Measurements from ENCODE around the gene ITGAD. TPM values are rescaled to one million over a fixed set of nuclear protein-coding genes. Genes with fewer than 3 reads are reported as not detected.

Gene ITGAD
- total RNA-seq, 1 donor from 2014 or later, result not detected

DNA sequence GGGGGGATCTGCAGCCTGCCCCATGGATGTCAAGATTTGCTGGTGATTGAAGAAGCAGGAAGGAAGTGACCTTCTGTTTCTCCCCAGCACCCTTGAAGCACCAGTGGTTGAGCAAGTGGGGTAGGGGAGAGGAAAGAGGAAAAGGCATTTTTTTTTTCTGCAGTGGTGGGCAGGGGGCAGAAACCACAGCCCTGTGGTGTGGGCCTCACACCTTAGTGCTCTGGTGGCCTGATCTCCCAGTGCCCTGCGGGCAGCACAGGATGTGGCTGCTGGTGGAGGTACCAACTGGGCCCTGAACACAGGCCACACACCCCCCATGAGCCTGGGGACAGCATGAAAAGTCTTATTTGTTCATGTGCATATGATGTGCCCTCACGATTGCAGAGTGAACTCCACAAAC, 7.1 kb downstream of the ITGAD start:
- Mint-ChIP-seq H3K27me3 (ENCODE audit: low read depth) (peaks cover 4% of the 10 kb centered on the region), H3K27ac (no peak overlapping the region), H3K9me3 (no peaks in the 10 kb centered on the region), H3K4me1 (no peaks in the 10 kb centered on the region), H3K4me3 (no peak overlapping the region), H3K36me3 (no peaks in the 10 kb centered on the region)
- DNase-seq (ENCODE audit: low spot score in 2 of 2, unreplicated experiment in 2 of 2), result no peak
- TF ChIP-seq CTCF (IDR thresholded peaks at IDR 0.05; ENCODE audit: unreplicated experiment), result no peak

DNA sequence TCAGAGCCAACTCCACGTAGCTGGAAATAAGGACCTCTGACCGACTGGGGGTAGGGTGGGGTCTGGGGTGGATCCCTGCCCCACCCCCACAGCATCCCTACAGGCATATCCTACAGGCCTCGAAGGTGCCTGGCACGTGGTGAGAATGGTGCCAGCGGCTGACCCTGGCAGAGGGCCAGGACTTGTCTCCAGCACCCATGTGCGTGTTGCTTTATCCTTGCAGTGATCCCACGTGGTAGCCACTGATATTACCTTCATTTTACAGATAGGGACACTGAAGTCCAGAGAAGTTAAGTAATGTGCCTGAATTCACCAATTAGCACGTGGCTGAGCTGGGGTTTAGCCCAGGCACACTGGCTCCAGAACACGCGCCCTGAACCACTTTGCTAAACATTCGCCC, 8.3 kb downstream of the ITGAD start:
- H3K27me3 Mint-ChIP-seq (ENCODE audit: low read depth), result peaks cover 4% of the 10 kb centered on the region
- H3K9me3 Mint-ChIP-seq, result no peaks in the 10 kb centered on the region
- H3K4me3 Mint-ChIP-seq, result no peak overlapping the region
- no peaks in the 10 kb centered on the region for H3K4me1 Mint-ChIP-seq
- no peak for TF ChIP-seq CTCF (IDR thresholded peaks at IDR 0.05; ENCODE audit: unreplicated experiment)
- H3K36me3 Mint-ChIP-seq, result no peaks in the 10 kb centered on the region
- H3K27ac Mint-ChIP-seq, result no peak overlapping the region
- DNase-seq (ENCODE audit: low spot score in 2 of 2, unreplicated experiment in 2 of 2), result no peak

GRCh38 chr16:31402687-31403086, 9.6 kb downstream of the ITGAD start:
- Mint-ChIP-seq H3K36me3 (no peaks in the 10 kb centered on the region), H3K27ac (no peak overlapping the region), H3K4me3 (no peak overlapping the region), H3K27me3 (ENCODE audit: low read depth) (peaks cover 13% of the 10 kb centered on the region), H3K4me1 (no peaks in the 10 kb centered on the region), H3K9me3 (no peaks in the 10 kb centered on the region)
- TF ChIP-seq CTCF (IDR thresholded peaks at IDR 0.05; ENCODE audit: unreplicated experiment), result no peak
- DNase-seq (ENCODE audit: low spot score in 2 of 2, unreplicated experiment in 2 of 2), result no peak

DNA sequence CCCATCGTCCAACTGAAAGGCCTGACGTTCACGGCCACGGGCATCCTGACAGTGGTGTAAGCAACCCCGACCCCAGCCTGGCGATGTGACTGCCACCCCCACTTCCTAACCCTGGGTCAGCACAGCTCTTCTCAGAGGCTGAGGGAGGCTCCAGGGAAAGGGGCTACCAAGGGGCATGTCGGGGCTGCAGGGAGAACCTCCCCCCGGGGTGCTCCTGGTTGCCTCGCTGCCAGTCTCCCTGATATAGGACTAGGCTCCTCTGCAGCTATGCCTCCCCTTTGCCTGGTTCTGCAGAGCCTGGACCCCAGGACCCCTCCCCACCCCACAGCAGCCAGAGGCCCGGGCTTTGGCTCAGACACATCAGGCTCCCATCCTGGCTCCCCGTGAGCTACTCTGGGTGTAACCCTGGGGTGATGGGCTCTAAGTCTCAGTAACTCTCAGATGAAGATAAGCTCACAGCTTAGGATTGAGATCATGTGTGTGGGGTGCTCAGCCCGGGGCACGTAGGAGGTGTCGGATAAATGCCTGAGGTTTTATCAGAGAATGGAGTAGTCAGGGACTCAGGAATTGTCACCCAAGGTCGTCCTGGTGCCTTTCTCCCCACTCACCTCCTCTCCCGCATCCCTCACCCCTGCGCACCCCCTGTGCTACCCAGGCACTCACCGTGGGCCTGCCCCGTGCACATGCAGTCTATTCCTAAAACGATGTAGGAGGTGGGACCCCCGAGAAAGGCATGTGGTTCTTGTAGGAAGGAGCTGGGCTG, 10.6 kb downstream of the ITGAD start:
- Mint-ChIP-seq H3K27me3 (ENCODE audit: low read depth) (peaks cover 19% of the 10 kb centered on the region), H3K9me3 (no peaks in the 10 kb centered on the region), H3K4me1 (no peaks in the 10 kb centered on the region), H3K27ac (no peak overlapping the region), H3K36me3 (no peaks in the 10 kb centered on the region), H3K4me3 (no peak overlapping the region)
- DNase-seq (ENCODE audit: low spot score in 2 of 2, unreplicated experiment in 2 of 2), result no peak
- TF ChIP-seq CTCF (IDR thresholded peaks at IDR 0.05; ENCODE audit: unreplicated experiment), result no peak

DNA sequence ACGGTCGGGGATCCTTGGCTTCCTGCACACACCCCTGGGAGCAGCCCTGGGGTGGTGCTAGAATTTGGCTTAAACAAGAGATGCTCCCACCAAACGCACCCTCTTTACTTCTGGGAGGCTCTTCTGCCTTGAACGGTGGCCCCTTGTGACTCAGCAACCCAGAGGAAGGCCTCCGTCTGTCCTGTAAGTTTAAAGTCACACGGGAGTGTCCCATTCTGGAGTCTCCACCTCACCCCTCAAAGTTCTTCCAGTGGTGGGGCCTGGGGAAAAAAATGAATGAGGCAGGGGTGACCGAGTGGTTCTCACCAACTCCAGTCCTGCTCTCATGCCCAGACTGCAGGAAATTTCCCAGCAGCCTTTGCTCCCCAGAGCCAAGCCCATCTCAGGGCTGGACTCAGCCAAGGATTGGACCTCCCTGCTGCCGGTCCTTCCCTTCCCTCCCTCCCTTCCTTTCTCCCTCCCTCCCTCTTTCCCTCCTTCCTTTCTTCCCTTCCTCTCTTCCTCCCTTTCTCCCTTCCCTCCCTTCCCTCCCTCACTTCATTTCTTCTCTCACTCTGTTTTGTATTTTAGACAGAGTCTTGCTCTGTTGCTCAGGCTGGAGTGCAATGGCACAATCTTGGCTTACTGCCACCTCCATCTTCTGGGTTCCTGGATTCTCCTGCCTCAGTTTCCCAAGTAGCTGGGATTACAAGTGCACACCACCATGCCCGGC, 11.4 kb downstream of the ITGAD start:
- Mint-ChIP-seq H3K4me3 (no peak overlapping the region), H3K9me3 (no peaks in the 10 kb centered on the region), H3K4me1 (no peaks in the 10 kb centered on the region), H3K27ac (no peak overlapping the region), H3K36me3 (no peaks in the 10 kb centered on the region), H3K27me3 (ENCODE audit: low read depth) (peaks cover 24% of the 10 kb centered on the region)
- TF ChIP-seq CTCF (IDR thresholded peaks at IDR 0.05; ENCODE audit: unreplicated experiment), result no peak
- DNase-seq (ENCODE audit: low spot score in 2 of 2, unreplicated experiment in 2 of 2), result no peak

Data from mesothelial cell of epicardium (in vitro differentiated cells).